Measurements from ENCODE around the gene PODN.

- no peak for TF ChIP-seq GATA2 (IDR thresholded peaks at IDR 0.05; ENCODE audit: low read depth, low read length)
- no peak for TF ChIP-seq GATA3 (IDR thresholded peaks at IDR 0.05; ENCODE audit: low read depth, low read length)
Measured at GRCh38 chr1:53116933-53117600, 55.1 kb downstream of the PODN start.

All from SH-SY5Y (cell line).